GM19193 (cell line): ENCODE measurements around the gene L2HGDH.

Source experiments
- POLR2A ChIP-seq: IDR thresholded peaks from 4 replicates; pipeline ENCODE4 v1.6.1; 2011; ENCODE audit not compliant: insufficient read depth, insufficient read length; ENCODE audit errors: extremely low read depth

Gene L2HGDH

GRCh38 chr14:50228313-50228712 lies 83.7 kb downstream of the L2HGDH start:
- no peak for TF ChIP-seq POLR2A

DNA sequence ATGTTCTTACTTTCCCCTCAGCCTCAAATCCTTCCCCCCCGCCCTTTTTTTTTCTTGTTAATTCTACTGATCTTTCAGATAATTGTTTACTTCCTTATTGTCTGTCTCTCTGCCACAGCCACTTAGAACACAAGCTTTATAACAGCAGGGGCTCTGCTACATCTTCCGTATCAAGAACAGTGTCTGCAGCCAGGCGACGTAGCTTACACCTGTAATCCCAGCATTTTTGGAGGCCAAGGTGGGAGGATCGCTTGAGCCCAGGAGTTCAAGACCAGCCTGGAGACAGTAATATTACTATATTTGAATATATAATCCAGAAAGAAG lies 86.1 kb downstream of the L2HGDH start:
- no peak for TF ChIP-seq POLR2A

GRCh38 chr14:50225067-50225973 lies 86.7 kb downstream of the L2HGDH start:
- TF ChIP-seq POLR2A = no peak

DNA sequence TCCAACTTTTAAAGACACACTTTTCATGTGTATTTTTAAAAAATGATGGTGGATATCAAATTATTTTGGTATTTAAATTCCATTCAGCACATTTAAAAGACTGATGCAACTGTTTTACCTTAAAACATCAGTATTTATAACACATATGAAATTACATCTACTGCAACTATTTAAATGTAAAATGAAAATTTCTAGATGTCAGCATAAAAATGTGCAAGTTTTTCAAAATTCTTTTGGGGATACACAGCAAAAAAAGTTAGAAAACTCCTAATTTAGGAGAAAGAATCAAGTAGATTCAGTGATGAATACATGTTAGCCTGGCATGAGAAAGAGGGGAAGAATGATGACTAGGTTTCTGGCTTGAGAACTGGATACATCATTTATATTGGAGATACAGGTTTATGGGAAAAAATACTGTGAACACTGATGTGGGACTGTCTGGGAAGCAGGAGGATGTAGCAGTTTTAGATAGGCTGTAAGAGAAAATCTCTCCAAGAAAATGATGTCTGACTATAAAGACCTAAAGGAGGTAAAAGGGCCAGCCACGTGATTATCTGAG lies 89.9 kb downstream of the L2HGDH start:
- TF ChIP-seq POLR2A = no peak

DNA sequence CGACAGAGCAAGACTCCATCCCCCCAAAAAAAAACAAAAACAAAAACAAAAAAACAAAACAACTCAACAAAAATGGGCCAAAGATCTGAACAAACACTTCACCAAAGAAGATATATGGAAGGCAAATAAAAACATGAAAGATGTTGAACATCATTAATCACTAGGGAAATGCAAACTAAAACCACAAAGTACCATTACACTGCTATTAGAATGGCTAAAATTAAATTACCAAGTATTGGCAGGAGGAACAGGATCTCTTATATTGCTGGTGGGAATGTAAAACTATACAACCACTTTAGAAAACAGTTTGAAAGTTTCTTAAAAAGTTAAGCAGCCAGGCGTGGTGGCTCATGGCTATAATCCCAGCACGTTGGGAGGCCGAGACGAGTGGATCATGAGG lies 93.5 kb downstream of the L2HGDH start:
- no peak for TF ChIP-seq POLR2A

DNA sequence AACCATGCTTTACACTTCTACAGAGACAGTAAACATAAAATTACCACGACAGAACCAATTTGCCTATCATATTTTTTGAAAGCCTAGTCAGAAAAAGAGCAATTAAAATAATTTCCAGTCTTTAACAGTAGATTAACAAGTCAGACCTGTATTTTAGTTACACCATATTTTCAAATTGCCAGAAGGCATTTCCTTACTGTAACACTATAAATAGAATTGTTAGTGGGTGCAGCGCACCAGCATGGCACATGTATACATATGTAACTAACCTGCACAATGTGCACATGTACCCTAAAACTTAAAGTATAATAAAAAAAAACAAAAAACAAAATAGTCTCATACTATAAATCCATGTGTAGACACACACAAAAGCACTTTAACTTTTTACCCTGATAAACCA lies 96.6 kb downstream of the L2HGDH start:
- no peak for TF ChIP-seq POLR2A

GRCh38 chr14:50213795-50214194 lies 98.2 kb downstream of the L2HGDH start:
- TF ChIP-seq POLR2A = no peak

DNA sequence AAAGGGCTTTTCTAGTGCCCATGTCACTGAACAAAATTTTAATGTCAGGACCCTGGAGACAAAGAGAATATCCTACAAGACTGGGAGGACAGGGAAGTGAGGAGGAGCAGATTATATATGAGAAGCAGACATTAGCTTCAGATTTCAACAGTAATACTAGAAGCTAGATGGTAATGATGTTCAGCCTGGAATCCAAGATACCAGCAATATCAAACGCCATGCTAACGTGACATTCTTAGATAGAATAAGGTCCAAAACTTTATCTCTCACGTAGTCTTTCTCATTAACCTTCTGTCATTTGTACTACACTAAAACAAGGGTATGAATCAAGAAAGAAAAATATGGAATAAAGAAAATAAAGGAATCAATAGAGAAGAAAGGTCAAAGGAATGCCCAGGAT lies 99.3 kb downstream of the L2HGDH start:
- TF ChIP-seq POLR2A = no peak

GRCh38 chr14:50210074-50210473 lies 102.0 kb downstream of the L2HGDH start:
- TF ChIP-seq POLR2A = no peak

GRCh38 chr14:50198499-50198898 lies 113.5 kb downstream of the L2HGDH start:
- no peak for TF ChIP-seq POLR2A

- no peak for TF ChIP-seq POLR2A
These were observed 120.5 kb downstream of the L2HGDH start for GRCh38 chr14:50191499-50191898.
